OCI-LY7 (cell line): Measurements from ENCODE around the gene PSMC1. TPM values are rescaled to one million over a fixed set of nuclear protein-coding genes. Genes with fewer than 3 reads are reported as not detected.

Experiments used
- BruUV-seq: library from RNA; stranded (reverse); fragments of 400-500 nt; replicated peaks from 2 replicates; lab custom pipeline; 2021; lab: Mats Ljungman, UMichigan
- CTCF ChIA-PET: fragments of 300-600 bp; sonication (Branson Sonifier 250); formaldehyde crosslinking; loops from one replicate; lab custom pipeline; 2022; ENCODE audit warnings: antibody characterized with exemption; ENCODE audit not compliant: unreplicated experiment; lab: Charles Lee
- POLR2A ChIA-PET: fragments of 300-600 bp; sonication (Branson Sonifier 250); formaldehyde crosslinking; loops from one replicate; lab custom pipeline; 2022; ENCODE audit warnings: antibody characterized with exemption; lab: Charles Lee
- DNase-seq: peaks from one replicate; pipeline ENCODE4 v3.0.0-alpha.2; 2015; ENCODE audit warnings: low spot score
- H2AFZ ChIP-seq: fragments of 200-600 bp; sonication (generic), shearing (Covaris generic); 2 replicates; pipeline ENCODE4 v1.6.1; 2014; ENCODE audit warnings: mild to moderate bottlenecking, antibody characterized with exemption, low read length, moderate library complexity
- H3K27ac ChIP-seq: fragments of 200-600 bp; sonication (generic); 2 replicates; pipeline ENCODE4 v1.5.1; 2014; ENCODE audit warnings: mixed run types, low read depth, mild to moderate bottlenecking, moderate library complexity, low read length, inconsistent platforms; ENCODE audit not compliant: poor library complexity, severe bottlenecking
- H3K36me3 ChIP-seq: fragments of 200-600 bp; sonication (generic); 2 replicates; pipeline ENCODE4 v1.6.1; 2014; ENCODE audit warnings: mild to moderate bottlenecking, antibody characterized with exemption, low read length, moderate library complexity, mixed read lengths; ENCODE audit not compliant: insufficient read depth
- H3K4me1 ChIP-seq: fragments of 200-600 bp; sonication (generic); 2 replicates; pipeline ENCODE4 v1.5.1; 2014; ENCODE audit warnings: mild to moderate bottlenecking, low read length; ENCODE audit not compliant: insufficient read depth, poor library complexity, severe bottlenecking
- H3K4me2 ChIP-seq: fragments of 200-600 bp; sonication (generic); 2 replicates; pipeline ENCODE4 v1.6.1; 2014; ENCODE audit warnings: mild to moderate bottlenecking, low read length
- H3K4me3 ChIP-seq: fragments of 200-600 bp; sonication (generic); 2 replicates; pipeline ENCODE4 v1.5.1; 2014; ENCODE audit warnings: mild to moderate bottlenecking, low read depth, low read length; ENCODE audit not compliant: poor library complexity, severe bottlenecking
- H3K79me2 ChIP-seq: fragments of 200-600 bp; sonication (generic); 2 replicates; pipeline ENCODE4 v1.6.1; 2016; ENCODE audit warnings: low read depth, mild to moderate bottlenecking, low read length, moderate library complexity, mixed read lengths; ENCODE audit not compliant: insufficient read depth
- H3K9me2 ChIP-seq: fragments of 200-600 bp; sonication (generic); 2 replicates; pipeline ENCODE4 v1.6.1; 2016; ENCODE audit warnings: mild to moderate bottlenecking, low read length, mixed read lengths; ENCODE audit not compliant: insufficient read depth
- H3K9me3 ChIP-seq: fragments of 200-600 bp; sonication (generic); 2 replicates; pipeline ENCODE4 v1.6.1; 2014; ENCODE audit warnings: mild to moderate bottlenecking, mixed run types, low read length, mixed read lengths
- H4K20me1 ChIP-seq: fragments of 200-600 bp; sonication (generic); 2 replicates; pipeline ENCODE4 v1.6.1; 2014; ENCODE audit warnings: mild to moderate bottlenecking, antibody characterized with exemption, low read length, moderate library complexity, mixed read lengths; ENCODE audit not compliant: insufficient read depth
- EZH2phosphoT487 ChIP-seq: fragments of 200-600 bp; sonication (generic); IDR thresholded peaks from 2 replicates; pipeline ENCODE4 v1.6.1; 2018; ENCODE audit warnings: low read depth, borderline replicate concordance, mild to moderate bottlenecking, mixed run types, antibody characterized with exemption, low read length, moderate library complexity, mixed read lengths
- intact Hi-C: fragments of 100-400 bp; cut with micrococcal nuclease; formaldehyde crosslinking; loops from one replicate; pipeline ENCODE4 v1.10.0; 2022; ENCODE audit not compliant: unreplicated experiment
- total RNA-seq, 2 experiments: library from RNA; depleted of rRNA in 1 of 2; stranded (reverse); fragments of >200 nt in 1 of 2; shearing (Covaris generic) in 1 of 2; gene quantifications; 2 replicates each; pipeline ENCODE4 v1.2.3, GENCODE V29; 2014 to 2022
- TF ChIP-seq, protein P1 (sequence below): fragments of 200-600 bp; sonication (generic); conservative IDR thresholded peaks from 2 replicates; pipeline ENCODE4 v1.5.1; 2014; ENCODE audit warnings: mild to moderate bottlenecking, antibody characterized with exemption, low read length, moderate library complexity, mixed read lengths

The PSMC1 gene
- total RNA-seq, 2 experiments from 2014 or later: 92.7 to 100 TPM

DNA sequence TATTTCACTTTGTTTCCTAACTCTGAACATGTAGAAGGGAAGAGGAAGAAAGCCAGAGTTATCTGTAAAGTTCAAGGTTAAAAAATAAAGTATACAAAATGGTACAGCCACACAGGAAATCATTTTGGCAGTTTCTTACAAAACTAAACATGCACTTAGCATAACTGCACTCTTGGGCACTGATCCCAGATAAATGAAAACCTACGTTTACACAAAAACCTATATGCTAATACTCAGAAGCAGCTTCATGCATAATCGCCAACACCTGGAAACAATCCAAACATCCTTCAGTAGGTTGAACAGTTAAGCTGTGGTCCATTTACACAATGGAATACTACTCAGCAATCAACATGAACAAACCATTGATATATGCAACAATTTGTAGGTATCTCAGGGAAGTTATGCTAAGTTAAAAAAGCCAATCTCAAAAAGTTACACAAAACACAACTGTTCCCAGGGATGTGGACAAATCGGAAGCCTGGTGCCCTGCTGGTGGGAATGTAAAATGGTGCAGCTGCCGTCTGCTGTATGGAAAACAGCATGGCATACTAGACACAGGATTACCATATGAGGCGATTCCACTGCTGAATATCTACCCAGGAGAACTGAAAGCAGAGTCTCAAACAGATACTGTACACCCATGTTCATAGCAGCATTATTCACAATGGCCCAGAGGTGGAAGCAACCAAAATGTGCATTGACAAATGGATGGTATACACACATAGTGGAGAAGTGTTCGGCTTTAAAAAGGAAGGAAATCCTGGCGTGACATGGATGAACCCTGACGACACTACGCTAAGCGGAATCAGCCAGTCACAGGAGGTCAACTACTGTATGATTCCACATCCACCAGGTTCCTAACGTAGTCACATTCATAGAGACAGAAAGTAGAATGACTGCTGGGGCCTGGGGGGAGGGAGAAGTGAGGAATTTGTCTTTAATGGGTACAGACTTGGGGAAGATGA, 37.7 kb downstream of the PSMC1 start:
- Histone ChIP-seq H3K4me3 (no peak overlapping the region), H3K4me2 (no peak overlapping the region), H4K20me1 (no peaks in the 10 kb centered on the region), H3K36me3 (peaks cover 71% of the 10 kb centered on the region), H3K9me3 (no peaks in the 10 kb centered on the region), H3K4me1 (no peaks in the 10 kb centered on the region), H2AFZ (no peak overlapping the region), H3K27ac (no peak overlapping the region), H3K9me2 (no peaks in the 10 kb centered on the region), H3K79me2 (no peaks in the 10 kb centered on the region)
- TF ChIP-seq, protein P1, sequence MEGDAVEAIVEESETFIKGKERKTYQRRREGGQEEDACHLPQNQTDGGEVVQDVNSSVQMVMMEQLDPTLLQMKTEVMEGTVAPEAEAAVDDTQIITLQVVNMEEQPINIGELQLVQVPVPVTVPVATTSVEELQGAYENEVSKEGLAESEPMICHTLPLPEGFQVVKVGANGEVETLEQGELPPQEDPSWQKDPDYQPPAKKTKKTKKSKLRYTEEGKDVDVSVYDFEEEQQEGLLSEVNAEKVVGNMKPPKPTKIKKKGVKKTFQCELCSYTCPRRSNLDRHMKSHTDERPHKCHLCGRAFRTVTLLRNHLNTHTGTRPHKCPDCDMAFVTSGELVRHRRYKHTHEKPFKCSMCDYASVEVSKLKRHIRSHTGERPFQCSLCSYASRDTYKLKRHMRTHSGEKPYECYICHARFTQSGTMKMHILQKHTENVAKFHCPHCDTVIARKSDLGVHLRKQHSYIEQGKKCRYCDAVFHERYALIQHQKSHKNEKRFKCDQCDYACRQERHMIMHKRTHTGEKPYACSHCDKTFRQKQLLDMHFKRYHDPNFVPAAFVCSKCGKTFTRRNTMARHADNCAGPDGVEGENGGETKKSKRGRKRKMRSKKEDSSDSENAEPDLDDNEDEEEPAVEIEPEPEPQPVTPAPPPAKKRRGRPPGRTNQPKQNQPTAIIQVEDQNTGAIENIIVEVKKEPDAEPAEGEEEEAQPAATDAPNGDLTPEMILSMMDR: no peak
- no peak for TF ChIP-seq EZH2phosphoT487
- BruUV-seq: no TSS peak
- DNase-seq: no peak
- ChIA-PET CTCF (no interaction called here), POLR2A (no interaction called here)
- intact Hi-C loops: no loop called here

DNA sequence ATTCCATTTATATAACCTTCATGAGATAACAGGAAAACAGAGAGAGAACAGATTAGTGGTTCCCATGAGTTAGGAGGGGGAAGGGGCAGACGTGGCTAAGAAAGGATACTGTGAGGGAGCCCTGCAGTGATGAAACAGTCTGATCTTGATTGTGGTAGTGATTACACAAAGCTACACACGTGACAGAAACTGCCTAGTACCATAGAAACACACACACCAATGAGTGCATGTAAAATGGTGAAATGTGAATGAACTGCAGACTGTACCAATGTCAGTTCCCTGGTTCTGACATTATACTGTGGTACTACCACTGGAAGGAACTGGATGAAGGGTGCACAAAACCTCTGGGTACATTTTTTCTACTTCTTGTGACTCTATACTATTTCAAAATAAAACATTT, 38.5 kb downstream of the PSMC1 start:
- Histone ChIP-seq H3K4me3 (no peak overlapping the region), H3K4me2 (no peak overlapping the region), H3K4me1 (no peaks in the 10 kb centered on the region), H3K27ac (no peak overlapping the region), H3K9me2 (no peaks in the 10 kb centered on the region), H3K36me3 (peaks cover 73% of the 10 kb centered on the region), H2AFZ (no peak overlapping the region), H3K79me2 (no peaks in the 10 kb centered on the region), H3K9me3 (no peaks in the 10 kb centered on the region), H4K20me1 (no peaks in the 10 kb centered on the region)
- POLR2A ChIA-PET: no interaction called here
- intact Hi-C loops: no loop called here
- CTCF ChIA-PET: no interaction called here
- DNase-seq: no peak
- TF ChIP-seq EZH2phosphoT487: no peak
- TF ChIP-seq, protein P1: no peak
- no TSS peak for BruUV-seq
